SK-N-SH (cell line): ENCODE data around the gene SLC8A1. TPM values are rescaled to one million over a fixed set of nuclear protein-coding genes. Genes with fewer than 3 reads are reported as not detected.

ENCODE experiments used
- CTCF ChIA-PET: fragments of 300-600, 350-600 bp; formaldehyde crosslinking; extraction: SDS; loops from one replicate; lab custom pipeline; 2021; lab: Yijun Ruan, JAX
- POLR2A ChIA-PET: fragments of 350-600 bp; sonication (Branson Sonifier 250); formaldehyde crosslinking; extraction: SDS; loops from one replicate; lab custom pipeline; 2020; ENCODE audit warnings: antibody characterized with exemption, inconsistent platforms; lab: Yijun Ruan, JAX
- DNase-seq: peaks from one replicate; pipeline ENCODE4 v3.0.0; 2012
- H2AFZ ChIP-seq: fragments of 200-600 bp; sonication (generic); 2 replicates; pipeline ENCODE4 v1.8.1; 2016; ENCODE audit warnings: antibody characterized with exemption, mild to moderate bottlenecking, low read depth
- H3F3A ChIP-seq: fragments of 200-600 bp; sonication (generic); replicated peaks from 2 replicates; pipeline ENCODE3; 2016; ENCODE audit warnings: antibody characterized with exemption, mild to moderate bottlenecking; ENCODE audit not compliant: insufficient read depth
- H3K27ac ChIP-seq, 2 experiments: fragments of 200-500 bp in 1 of 2; fragments of 200-600 bp in 1 of 2; sonication (Bioruptor generic) in 1 of 2; sonication (generic), shearing (Covaris generic) in 1 of 2; 2 replicates each; pipeline versions ENCODE4 v1.5.1 to v1.6.1; 2014 to 2016; ENCODE audit warnings: low read depth in 2 of 2, inconsistent platforms in 1 of 2, low read length in 1 of 2, mild to moderate bottlenecking in 1 of 2, mixed read lengths in 1 of 2
- H3K27me3 ChIP-seq: fragments of 200-600 bp; sonication (generic), shearing (Covaris generic); 2 replicates; pipeline ENCODE4 v1.6.1; 2016; ENCODE audit warnings: mixed run types; ENCODE audit not compliant: insufficient read depth
- H3K36me3 ChIP-seq, 2 experiments: fragments of 200-500 bp in 1 of 2; fragments of 200-600 bp in 1 of 2; sonication (Bioruptor generic) in 1 of 2; sonication (generic) in 1 of 2; replicated peaks in 1 of 2; 2 replicates each; pipeline versions ENCODE3 to v1.5.1; 2014 to 2016; ENCODE audit warnings: low read length in 1 of 2, mild to moderate bottlenecking in 1 of 2; ENCODE audit not compliant: insufficient read depth in 2 of 2, control insufficient read depth in 1 of 2
- H3K4me1 ChIP-seq, 2 experiments: fragments of 200-500 bp in 1 of 2; fragments of 200-600 bp in 1 of 2; sonication (Bioruptor generic) in 1 of 2; sonication (generic), shearing (Covaris generic) in 1 of 2; 2 replicates each; pipeline versions ENCODE4 v1.5.1 to v1.6.1; 2014 to 2016; ENCODE audit warnings: low read depth in 1 of 2, low read length in 1 of 2, mixed run types in 1 of 2; ENCODE audit not compliant: insufficient read depth in 2 of 2, control insufficient read depth in 1 of 2
- H3K4me2 ChIP-seq: fragments of 200-600 bp; sonication (generic), shearing (Covaris generic); 2 replicates; pipeline ENCODE4 v1.6.1; 2017; ENCODE audit warnings: mixed run types
- H3K4me3 ChIP-seq, 2 experiments: fragments of 200-500 bp in 1 of 2; fragments of 200-600 bp in 1 of 2; sonication (Bioruptor generic) in 1 of 2; sonication (generic), shearing (Covaris generic) in 1 of 2; 2 replicates each; pipeline versions ENCODE4 v1.5.1 to v1.8.1; 2014 to 2016; ENCODE audit warnings: low read depth in 2 of 2, inconsistent platforms in 1 of 2, low read length in 1 of 2, mild to moderate bottlenecking in 1 of 2, mixed read lengths in 1 of 2, moderate library complexity in 1 of 2
- H3K79me2 ChIP-seq: fragments of 200-600 bp; sonication (generic); 2 replicates; pipeline ENCODE4 v1.8.1; 2017; ENCODE audit warnings: mild to moderate bottlenecking; ENCODE audit not compliant: insufficient read depth
- H3K9ac ChIP-seq: fragments of 200-600 bp; sonication (generic); 2 replicates; pipeline ENCODE4 v1.6.1; 2017; ENCODE audit warnings: mixed run types
- H3K9me2 ChIP-seq: fragments of 200-600 bp; sonication (generic); 2 replicates; pipeline ENCODE4 v1.6.1; 2017; ENCODE audit warnings: mixed run types
- H3K9me3 ChIP-seq: fragments of 200-600 bp; sonication (generic); 2 replicates; pipeline ENCODE4 v1.6.1; 2017; ENCODE audit warnings: mixed run types, mild to moderate bottlenecking, moderate library complexity
- H4K20me1 ChIP-seq: fragments of 200-600 bp; sonication (generic); 2 replicates; pipeline ENCODE4 v1.6.1; 2017; ENCODE audit warnings: mild to moderate bottlenecking, mixed run types; ENCODE audit not compliant: insufficient read depth
- EP300 ChIP-seq, 2 experiments: IDR thresholded peaks; 2 replicates each; pipeline versions ENCODE4 v1.4.0 to v1.6.1; 2012; ENCODE audit warnings: borderline replicate concordance in 1 of 2, low read depth in 1 of 2, low read length in 1 of 2
- FOSL2 ChIP-seq: IDR thresholded peaks from 2 replicates; pipeline ENCODE4 v1.4.0; 2012; ENCODE audit warnings: low read depth, mild to moderate bottlenecking, moderate library complexity, borderline replicate concordance
- FOXJ3 ChIP-seq: sonication (generic); formaldehyde crosslinking; IDR thresholded peaks from 2 replicates; pipeline ENCODE4 v1.5.1; 2020; ENCODE audit warnings: mild to moderate bottlenecking, missing genetic modification reagents
- GABPA ChIP-seq: IDR thresholded peaks from 2 replicates; pipeline ENCODE4 v1.4.0; 2012; ENCODE audit warnings: low read depth, mild to moderate bottlenecking
- GATA2 ChIP-seq: sonication (generic); formaldehyde crosslinking; IDR thresholded peaks from 2 replicates; pipeline ENCODE4 v1.5.0; 2020; ENCODE audit warnings: mild to moderate bottlenecking, missing genetic modification reagents
- JUND ChIP-seq: IDR thresholded peaks from 2 replicates; pipeline ENCODE4 v1.4.0; 2012
- MEF2A ChIP-seq: IDR thresholded peaks from 2 replicates; pipeline ENCODE4 v1.4.0; 2012; ENCODE audit warnings: low read depth, borderline replicate concordance
- MXI1 ChIP-seq: IDR thresholded peaks from 2 replicates; pipeline ENCODE4 v1.6.1; 2012; ENCODE audit warnings: mild to moderate bottlenecking, low read depth, low read length, improper control_type of control experiment
- NRF1 ChIP-seq: IDR thresholded peaks from 2 replicates; pipeline ENCODE4 v1.6.1; 2012; ENCODE audit warnings: low read depth, mild to moderate bottlenecking, low read length
- PBX3 ChIP-seq: IDR thresholded peaks from 2 replicates; pipeline ENCODE4; 2012
- POLR2AphosphoS5 ChIP-seq: IDR thresholded peaks from 2 replicates; pipeline ENCODE4 v1.6.1; 2012; ENCODE audit warnings: low read depth, low read length
- RAD21 ChIP-seq: IDR thresholded peaks from 2 replicates; pipeline ENCODE4 v1.6.1; 2012; ENCODE audit warnings: mild to moderate bottlenecking, low read length
- RCOR1 ChIP-seq: fragments of 150-350 bp; IDR thresholded peaks from 2 replicates; pipeline ENCODE4 v1.6.1; 2017; ENCODE audit warnings: antibody characterized with exemption, low read length
- RFX5 ChIP-seq: IDR thresholded peaks from 2 replicates; pipeline ENCODE4 v1.6.1; 2012; ENCODE audit warnings: mild to moderate bottlenecking, improper control_type of control experiment, low read length
- RXRA ChIP-seq: IDR thresholded peaks from 2 replicates; pipeline ENCODE4 v1.4.0; 2012; ENCODE audit warnings: low read depth, mild to moderate bottlenecking, borderline replicate concordance
- SMC3 ChIP-seq: IDR thresholded peaks from 2 replicates; pipeline ENCODE4 v1.6.1; 2012; ENCODE audit warnings: low read depth, low read length, improper control_type of control experiment
- TAF1 ChIP-seq: IDR thresholded peaks from 2 replicates; pipeline ENCODE4 v1.6.1; 2012; ENCODE audit warnings: low read depth, mild to moderate bottlenecking, low read length, moderate library complexity, borderline replicate concordance
- TCF12 ChIP-seq: IDR thresholded peaks from 2 replicates; pipeline ENCODE4 v1.4.0; 2012
- TEAD4 ChIP-seq: IDR thresholded peaks from 2 replicates; pipeline ENCODE4 v1.4.0; 2012; ENCODE audit warnings: mild to moderate bottlenecking, borderline replicate concordance; ENCODE audit not compliant: insufficient read depth
- USF1 ChIP-seq: IDR thresholded peaks from 2 replicates; pipeline ENCODE4 v1.4.0; 2012; ENCODE audit warnings: low read depth, borderline replicate concordance
- USF2 ChIP-seq: fragments of 150-350 bp; IDR thresholded peaks from 2 replicates; pipeline ENCODE4 v1.6.1; 2017; ENCODE audit warnings: antibody characterized with exemption, low read length, low read depth, borderline replicate concordance
- YY1 ChIP-seq: IDR thresholded peaks from 2 replicates; pipeline ENCODE4 v1.4.0; 2012; ENCODE audit warnings: low read depth, mild to moderate bottlenecking
- WGBS: methylation state at CpG from one replicate; pipeline ENCODE4 v1.1.6; 2017; ENCODE audit warnings: low lambda C conversion rate; 5-methylcytosine and 5-hydroxymethylcytosine counted together
- polyA plus RNA-seq, 3 experiments: library from polyadenylated mRNA; depleted of rRNA; stranded (reverse); fragments of >200 nt; gene quantifications; 2 replicates each; pipeline ENCODE4 v1.2.3, GENCODE V29; 2012
- TF ChIP-seq, protein P1 (sequence below): fragments of 200-600 bp; sonication (generic); IDR thresholded peaks from 2 replicates; pipeline ENCODE4 v1.6.1; 2017; ENCODE audit warnings: antibody characterized with exemption, mild to moderate bottlenecking, moderate library complexity
- TF ChIP-seq, protein P2 (sequence below): IDR thresholded peaks from 2 replicates; pipeline ENCODE4 v1.4.0; 2012; ENCODE audit warnings: low read depth, borderline replicate concordance
- TF ChIP-seq, protein P3 (sequence below): IDR thresholded peaks from 2 replicates; pipeline ENCODE4 v1.4.0; 2012; ENCODE audit warnings: low read depth

SLC8A1 gene
- polyA plus RNA-seq, 1 of the 3 experiments (the other 2 are of a cell fraction), result 3.2 TPM

- TF ChIP-seq, protein P1, sequence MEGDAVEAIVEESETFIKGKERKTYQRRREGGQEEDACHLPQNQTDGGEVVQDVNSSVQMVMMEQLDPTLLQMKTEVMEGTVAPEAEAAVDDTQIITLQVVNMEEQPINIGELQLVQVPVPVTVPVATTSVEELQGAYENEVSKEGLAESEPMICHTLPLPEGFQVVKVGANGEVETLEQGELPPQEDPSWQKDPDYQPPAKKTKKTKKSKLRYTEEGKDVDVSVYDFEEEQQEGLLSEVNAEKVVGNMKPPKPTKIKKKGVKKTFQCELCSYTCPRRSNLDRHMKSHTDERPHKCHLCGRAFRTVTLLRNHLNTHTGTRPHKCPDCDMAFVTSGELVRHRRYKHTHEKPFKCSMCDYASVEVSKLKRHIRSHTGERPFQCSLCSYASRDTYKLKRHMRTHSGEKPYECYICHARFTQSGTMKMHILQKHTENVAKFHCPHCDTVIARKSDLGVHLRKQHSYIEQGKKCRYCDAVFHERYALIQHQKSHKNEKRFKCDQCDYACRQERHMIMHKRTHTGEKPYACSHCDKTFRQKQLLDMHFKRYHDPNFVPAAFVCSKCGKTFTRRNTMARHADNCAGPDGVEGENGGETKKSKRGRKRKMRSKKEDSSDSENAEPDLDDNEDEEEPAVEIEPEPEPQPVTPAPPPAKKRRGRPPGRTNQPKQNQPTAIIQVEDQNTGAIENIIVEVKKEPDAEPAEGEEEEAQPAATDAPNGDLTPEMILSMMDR, result no peak
- TF ChIP-seq RFX5 (no peak), TEAD4 (no peak), USF1 (no peak), JUND (no peak)
Measured at GRCh38 chr2:40415391-40415790, 36.5 kb downstream of the SLC8A1 start (continued).

DNA sequence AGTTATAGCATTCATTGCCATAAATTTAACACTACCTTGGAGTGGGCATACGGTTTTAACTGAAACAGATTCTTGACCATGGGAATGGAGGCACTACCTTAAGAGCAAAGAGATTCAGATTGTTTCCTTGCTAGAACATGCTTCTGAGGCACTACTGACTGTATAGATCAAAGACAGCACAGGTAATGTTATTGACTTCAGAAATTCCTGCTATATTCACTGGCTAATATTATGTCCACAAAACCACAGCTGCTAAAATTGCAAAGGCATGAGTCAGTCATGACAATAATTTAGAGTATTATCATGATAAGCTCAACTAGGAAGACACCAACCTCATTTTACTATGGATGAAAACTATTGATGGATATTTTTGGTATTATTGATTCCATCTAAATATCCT is 39.4 kb downstream of the SLC8A1 start:
- H3K4me2 ChIP-seq, result no peak overlapping the region
- 80% methylated on average over 1 of the region's 1 CpG for WGBS
- H3K9me3 ChIP-seq, result no peaks in the 10 kb centered on the region
- H4K20me1 ChIP-seq, result no peaks in the 10 kb centered on the region
- H3K4me1 ChIP-seq, result no peaks in the 10 kb centered on the region; a peak in 1 of 4 replicates
- peaks cover 5% of the 10 kb centered on the region for H3K79me2 ChIP-seq
- no peaks in the 10 kb centered on the region for H3K27me3 ChIP-seq
- H3K4me3 ChIP-seq, result no peak overlapping the region
- no peaks in the 10 kb centered on the region for H3K9me2 ChIP-seq
- no peak overlapping the region for H2AFZ ChIP-seq
- no peak overlapping the region for H3K27ac ChIP-seq
- H3F3A ChIP-seq, result no peaks in the 10 kb centered on the region
- H3K9ac ChIP-seq, result no peak overlapping the region
- DNase-seq, result no peak
- ChIA-PET CTCF (interaction anchor here (0.7 to 1.5 kb wide), 4 partner anchors 9 to 142 kb away, joined by 3 to 4 read pairs (median 4); no protein-coding TSS in a partner anchor), POLR2A (no interaction called here)
- H3K36me3 ChIP-seq, result no peaks in the 10 kb centered on the region
- no peak for TF ChIP-seq RXRA
- no peak for TF ChIP-seq GABPA
- peak; percentile 70 for TF ChIP-seq FOSL2
- TF ChIP-seq, protein P2, sequence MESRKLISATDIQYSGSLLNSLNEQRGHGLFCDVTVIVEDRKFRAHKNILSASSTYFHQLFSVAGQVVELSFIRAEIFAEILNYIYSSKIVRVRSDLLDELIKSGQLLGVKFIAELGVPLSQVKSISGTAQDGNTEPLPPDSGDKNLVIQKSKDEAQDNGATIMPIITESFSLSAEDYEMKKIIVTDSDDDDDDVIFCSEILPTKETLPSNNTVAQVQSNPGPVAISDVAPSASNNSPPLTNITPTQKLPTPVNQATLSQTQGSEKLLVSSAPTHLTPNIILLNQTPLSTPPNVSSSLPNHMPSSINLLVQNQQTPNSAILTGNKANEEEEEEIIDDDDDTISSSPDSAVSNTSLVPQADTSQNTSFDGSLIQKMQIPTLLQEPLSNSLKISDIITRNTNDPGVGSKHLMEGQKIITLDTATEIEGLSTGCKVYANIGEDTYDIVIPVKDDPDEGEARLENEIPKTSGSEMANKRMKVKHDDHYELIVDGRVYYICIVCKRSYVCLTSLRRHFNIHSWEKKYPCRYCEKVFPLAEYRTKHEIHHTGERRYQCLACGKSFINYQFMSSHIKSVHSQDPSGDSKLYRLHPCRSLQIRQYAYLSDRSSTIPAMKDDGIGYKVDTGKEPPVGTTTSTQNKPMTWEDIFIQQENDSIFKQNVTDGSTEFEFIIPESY, result no peak
- no peak for TF ChIP-seq FOXJ3 (CRISPR knock-in tag)
- TF ChIP-seq TCF12, result peak; percentile 69; the same call in 1 of the 2 replicates
- TF ChIP-seq JUND, result peak; percentile 80
- TF ChIP-seq MXI1, result no peak
- TF ChIP-seq USF2, result no peak
- TF ChIP-seq MEF2A, result no peak
- TF ChIP-seq GATA2 (CRISPR knock-in tag), result no peak
- no peak for TF ChIP-seq SMC3
- no peak for TF ChIP-seq RCOR1
- peak; percentile 51; the same call in 1 of the 2 replicates for TF ChIP-seq TEAD4
- no peak for TF ChIP-seq TAF1
- peak; percentile 41; the same call in 1 of the 2 replicates for TF ChIP-seq PBX3
- no peak for TF ChIP-seq EP300 (IDR thresholded peaks at IDR 0.05; ENCODE audit: borderline replicate concordance in 1 of 2, low read depth in 1 of 2, low read length in 1 of 2)
- TF ChIP-seq RAD21, result no peak
- no peak for TF ChIP-seq POLR2AphosphoS5
- no peak for TF ChIP-seq RFX5
- no peak for TF ChIP-seq NRF1
- TF ChIP-seq, protein P3, sequence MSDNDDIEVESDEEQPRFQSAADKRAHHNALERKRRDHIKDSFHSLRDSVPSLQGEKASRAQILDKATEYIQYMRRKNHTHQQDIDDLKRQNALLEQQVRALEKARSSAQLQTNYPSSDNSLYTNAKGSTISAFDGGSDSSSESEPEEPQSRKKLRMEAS, result no peak
- no peak for TF ChIP-seq YY1
